ENCODE measurements around the gene CMTR1. TPM values are rescaled to one million over a fixed set of nuclear protein-coding genes. Genes with fewer than 3 reads are reported as not detected.

CMTR1 gene
- total RNA-seq, 1 experiment from 2014 or later, result 34.8 TPM

GRCh38 chr6:37516920-37517405 lies 83.9 kb downstream of the CMTR1 start:
- Histone ChIP-seq H2BK120ac (ENCODE audit: low read depth, low read length, poor library complexity, severe bottlenecking) (no peak overlapping the region), H2BK12ac (ENCODE audit: insufficient read length, low read depth, low read length) (no peak overlapping the region), H3K4ac (ENCODE audit: low read depth, low read length) (no peak overlapping the region), H3K23me2 (ENCODE audit: insufficient read length, low read depth, low read length, poor library complexity, severe bottlenecking) (peaks cover 9% of the 10 kb centered on the region), H3K27me3 (ENCODE audit: insufficient read depth, low read length) (no peaks in the 10 kb centered on the region; the same call in 1 of the 2 replicates), H3T11ph (ENCODE audit: low read length) (no peak overlapping the region), H3K56ac (ENCODE audit: insufficient read length, low read depth, low read length) (no peak overlapping the region), H4K91ac (ENCODE audit: insufficient read length, low read depth, low read length) (no peak overlapping the region), H3K79me1 (ENCODE audit: insufficient read depth, low read depth, low read length, poor library complexity, severe bottlenecking) (no peaks in the 10 kb centered on the region), H2BK5ac (ENCODE audit: insufficient read length, low read length) (no peak overlapping the region), H2BK15ac (ENCODE audit: low read depth, low read length) (no peak overlapping the region), H3K27ac (ENCODE audit: insufficient read length, low read depth, low read length) (no peak overlapping the region), H2AK5ac (ENCODE audit: insufficient read length, low read length) (no peak overlapping the region), H3K4me2 (ENCODE audit: insufficient read depth, insufficient read length, low read length) (no peak overlapping the region), H3K9ac (ENCODE audit: extremely low read depth, insufficient read length, low read length) (no peak overlapping the region), H3K23ac (ENCODE audit: insufficient read length, low read depth, low read length) (no peak overlapping the region), H3K18ac (ENCODE audit: insufficient read length, low read depth, low read length) (no peak overlapping the region), H3K9me3 (ENCODE audit: control insufficient read depth, low read depth, low read length) (no peaks in the 10 kb centered on the region), H4K8ac (replicated peaks; ENCODE audit: insufficient read length, low read depth, low read length) (no peak overlapping the region), H3K4me1 (ENCODE audit: insufficient read depth, low read length) (peaks cover 8% of the 10 kb centered on the region; the same call in 1 of the 2 replicates), H2AFZ (ENCODE audit: low read length) (no peak overlapping the region), H3K79me2 (ENCODE audit: insufficient read depth, low read length) (no peaks in the 10 kb centered on the region), H2BK20ac (ENCODE audit: low read depth, low read length, poor library complexity, severe bottlenecking) (no peak overlapping the region), H4K5ac (ENCODE audit: insufficient read length, low read depth, low read length) (no peak overlapping the region), H4K20me1 (ENCODE audit: control insufficient read depth, insufficient read depth, insufficient read length) (no peaks in the 10 kb centered on the region), H3K14ac (ENCODE audit: insufficient read depth, low read length) (no peak overlapping the region; the same call in 1 of the 2 replicates)
- no peaks in the 10 kb centered on the region; a peak in 2 of 5 replicates for H3K9me3 Mint-ChIP-seq
- peaks cover 50 to 57% of the 10 kb centered on the region in 2 experiments for H3K4me1 Mint-ChIP-seq
- no peak overlapping the region for H3K27ac Mint-ChIP-seq
- TF ChIP-seq, protein P1, sequence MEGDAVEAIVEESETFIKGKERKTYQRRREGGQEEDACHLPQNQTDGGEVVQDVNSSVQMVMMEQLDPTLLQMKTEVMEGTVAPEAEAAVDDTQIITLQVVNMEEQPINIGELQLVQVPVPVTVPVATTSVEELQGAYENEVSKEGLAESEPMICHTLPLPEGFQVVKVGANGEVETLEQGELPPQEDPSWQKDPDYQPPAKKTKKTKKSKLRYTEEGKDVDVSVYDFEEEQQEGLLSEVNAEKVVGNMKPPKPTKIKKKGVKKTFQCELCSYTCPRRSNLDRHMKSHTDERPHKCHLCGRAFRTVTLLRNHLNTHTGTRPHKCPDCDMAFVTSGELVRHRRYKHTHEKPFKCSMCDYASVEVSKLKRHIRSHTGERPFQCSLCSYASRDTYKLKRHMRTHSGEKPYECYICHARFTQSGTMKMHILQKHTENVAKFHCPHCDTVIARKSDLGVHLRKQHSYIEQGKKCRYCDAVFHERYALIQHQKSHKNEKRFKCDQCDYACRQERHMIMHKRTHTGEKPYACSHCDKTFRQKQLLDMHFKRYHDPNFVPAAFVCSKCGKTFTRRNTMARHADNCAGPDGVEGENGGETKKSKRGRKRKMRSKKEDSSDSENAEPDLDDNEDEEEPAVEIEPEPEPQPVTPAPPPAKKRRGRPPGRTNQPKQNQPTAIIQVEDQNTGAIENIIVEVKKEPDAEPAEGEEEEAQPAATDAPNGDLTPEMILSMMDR (conservative IDR thresholded peaks at IDR 0.05), result no peak
- peaks cover 43% of the 10 kb centered on the region for H3K27me3 Mint-ChIP-seq (ENCODE audit: low read depth)
- peak overlapping the region in 1 of 2 experiments; percentile 26; a peak in 1 of 5 replicates for H3K4me3 Mint-ChIP-seq
- WGBS (ENCODE audit: extremely low coverage, insufficient read length, low lambda C conversion rate), result no CpG with 5 or more reads among the region's 16 CpGs
- H3K36me3 Mint-ChIP-seq (ENCODE audit: insufficient read depth in 1 of 3, low read depth in 3 of 3), result no peaks in the 10 kb centered on the region; a peak in 1 of 7 replicates
- DNase-seq, result no peak

Measured in H9 (cell line).